Measurements from ENCODE around the gene COL6A2.

The COL6A2 gene

DNA sequence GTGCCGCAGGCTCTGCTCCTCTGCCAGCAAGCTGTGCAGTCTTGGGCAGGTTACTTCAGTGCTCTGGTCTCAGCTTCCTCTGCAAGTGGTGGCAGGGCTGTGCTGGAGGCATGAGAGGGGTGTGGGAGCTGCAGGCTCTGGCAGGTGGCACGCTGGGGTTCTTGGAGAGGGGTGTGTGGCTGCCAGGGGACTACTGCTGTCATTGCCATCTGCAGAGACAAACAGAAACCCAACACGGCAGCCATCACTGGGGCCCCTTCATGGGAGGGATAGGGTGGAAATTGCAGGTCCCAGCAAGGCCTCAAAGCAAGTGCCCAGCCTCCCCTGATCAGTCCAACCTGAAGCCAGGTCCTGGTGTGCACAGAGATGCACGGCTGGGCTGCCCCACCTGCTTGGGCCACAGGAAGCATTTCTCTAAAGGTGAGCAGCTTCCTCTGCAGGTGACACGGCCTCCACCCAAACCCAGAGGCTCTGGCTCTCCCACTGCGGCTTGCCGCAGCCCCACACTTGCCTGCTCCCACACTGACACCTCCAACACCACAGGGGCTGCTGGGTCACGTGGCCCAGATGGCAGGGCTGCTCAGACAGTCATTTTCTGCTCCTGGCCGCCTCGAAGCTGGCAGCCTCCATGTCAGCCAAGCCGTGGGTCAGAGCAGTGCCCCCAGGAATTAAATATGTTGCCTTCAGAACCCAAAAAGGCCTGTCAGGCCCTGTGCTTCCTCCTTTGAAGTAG lies 4.1 kb upstream of the COL6A2 start:
- Histone ChIP-seq H3K4me1 (ENCODE audit: control insufficient read depth in 5 of 5, insufficient read depth in 5 of 5, low read length in 5 of 5) (peaks cover 4 to 40% (median 26%) of the 10 kb centered on the region in 5 donors), H3K4me3 (ENCODE audit: low read depth in 1 of 5, low read length in 5 of 5) (no peak overlapping the region), H3K27ac (ENCODE audit: low read depth, low read length) (no peak overlapping the region), H3K36me3 (ENCODE audit: control insufficient read depth in 5 of 5, insufficient read depth in 5 of 5, low read length in 5 of 5) (no peaks in the 10 kb centered on the region), H3K9ac (ENCODE audit: low read length in 5 of 5) (no peak overlapping the region), H3K9me3 (ENCODE audit: control insufficient read depth in 5 of 5, low read length in 5 of 5) (no peaks in the 10 kb centered on the region), H3K27me3 (ENCODE audit: control insufficient read depth in 5 of 5, insufficient read depth in 4 of 5, low read length in 5 of 5) (peaks cover 0 to 12% (median 0%) of the 10 kb centered on the region in 5 donors)

GRCh38 chr21:46094401-46095082 lies 3.4 kb upstream of the COL6A2 start:
- Histone ChIP-seq H3K9ac (ENCODE audit: low read length in 5 of 5) (no peak overlapping the region), H3K4me1 (ENCODE audit: control insufficient read depth in 5 of 5, insufficient read depth in 5 of 5, low read length in 5 of 5) (peaks cover 4 to 44% (median 29%) of the 10 kb centered on the region in 5 donors), H3K9me3 (ENCODE audit: control insufficient read depth in 5 of 5, low read length in 5 of 5) (no peaks in the 10 kb centered on the region), H3K27ac (ENCODE audit: low read depth, low read length) (no peak overlapping the region), H3K27me3 (ENCODE audit: control insufficient read depth in 5 of 5, insufficient read depth in 4 of 5, low read length in 5 of 5) (peaks cover 0 to 15% (median 0%) of the 10 kb centered on the region in 5 donors), H3K4me3 (ENCODE audit: low read depth in 1 of 5, low read length in 5 of 5) (no peak overlapping the region), H3K36me3 (ENCODE audit: control insufficient read depth in 5 of 5, insufficient read depth in 5 of 5, low read length in 5 of 5) (no peaks in the 10 kb centered on the region)

GRCh38 chr21:46095083-46095719 lies 2.7 kb upstream of the COL6A2 start:
- no peak overlapping the region for H3K4me3 ChIP-seq (ENCODE audit: low read depth in 1 of 5, low read length in 5 of 5)
- H3K36me3 ChIP-seq (ENCODE audit: control insufficient read depth in 5 of 5, insufficient read depth in 5 of 5, low read length in 5 of 5) = no peaks in the 10 kb centered on the region
- no peak overlapping the region for H3K27ac ChIP-seq (ENCODE audit: low read depth, low read length)
- H3K4me1 ChIP-seq (ENCODE audit: control insufficient read depth in 5 of 5, insufficient read depth in 5 of 5, low read length in 5 of 5) = peaks cover 4 to 47% (median 31%) of the 10 kb centered on the region in 5 donors
- no peaks in the 10 kb centered on the region for H3K9me3 ChIP-seq (ENCODE audit: control insufficient read depth in 5 of 5, low read length in 5 of 5)
- H3K9ac ChIP-seq (ENCODE audit: low read length in 5 of 5) = no peak overlapping the region
- H3K27me3 ChIP-seq (ENCODE audit: control insufficient read depth in 5 of 5, insufficient read depth in 4 of 5, low read length in 5 of 5) = peaks cover 0 to 19% (median 0%) of the 10 kb centered on the region in 5 donors

DNA sequence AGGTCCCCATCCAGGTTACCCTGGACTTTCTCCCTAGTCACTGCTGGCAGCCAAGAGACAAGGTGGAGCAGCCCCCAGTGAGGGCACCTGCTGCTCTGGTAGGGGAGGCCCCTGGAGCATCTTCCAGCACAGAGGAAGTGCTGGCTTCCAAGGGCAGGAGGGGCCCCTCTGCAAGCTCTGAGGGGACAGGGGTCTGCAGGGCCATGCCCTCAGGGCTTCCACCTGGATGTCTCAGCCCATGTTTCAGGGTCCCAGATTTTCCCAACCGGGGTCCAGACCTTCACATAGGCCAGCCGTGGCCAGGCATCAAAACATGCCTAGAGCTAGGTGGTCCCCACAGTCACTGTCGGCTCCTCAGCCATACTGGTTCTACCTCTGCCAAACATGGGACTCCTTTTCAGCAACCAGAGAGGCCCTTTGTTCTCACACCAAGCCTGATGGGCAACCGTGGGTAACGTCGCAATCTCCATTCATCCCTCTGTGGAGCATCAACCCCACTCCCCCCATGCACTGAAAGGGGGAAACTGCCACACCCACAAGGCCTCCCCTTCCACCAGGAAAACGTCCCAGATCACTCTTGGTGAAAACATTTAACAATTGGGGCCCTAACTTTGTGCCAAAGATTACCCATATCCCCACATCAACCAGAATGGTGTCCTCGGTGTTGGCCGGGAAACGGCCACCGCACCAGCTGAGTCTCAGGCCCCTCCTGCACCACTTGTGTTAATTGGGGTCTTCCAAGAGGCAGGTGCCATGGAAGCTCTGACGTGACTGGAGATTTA lies 1.9 kb upstream of the COL6A2 start:
- no peak overlapping the region for H3K9ac ChIP-seq (ENCODE audit: low read length in 5 of 5)
- H3K27ac ChIP-seq (ENCODE audit: low read depth, low read length) = peak overlapping the region; percentile 30
- H3K4me3 ChIP-seq (ENCODE audit: low read depth in 1 of 5, low read length in 5 of 5) = no peak overlapping the region
- H3K27me3 ChIP-seq (ENCODE audit: control insufficient read depth in 5 of 5, insufficient read depth in 4 of 5, low read length in 5 of 5) = peaks cover 0 to 26% (median 0%) of the 10 kb centered on the region in 5 donors
- H3K9me3 ChIP-seq (ENCODE audit: control insufficient read depth in 5 of 5, low read length in 5 of 5) = no peaks in the 10 kb centered on the region
- peaks cover 4 to 51% (median 34%) of the 10 kb centered on the region in 5 donors for H3K4me1 ChIP-seq (ENCODE audit: control insufficient read depth in 5 of 5, insufficient read depth in 5 of 5, low read length in 5 of 5)
- H3K36me3 ChIP-seq (ENCODE audit: control insufficient read depth in 5 of 5, insufficient read depth in 5 of 5, low read length in 5 of 5) = no peaks in the 10 kb centered on the region

DNA sequence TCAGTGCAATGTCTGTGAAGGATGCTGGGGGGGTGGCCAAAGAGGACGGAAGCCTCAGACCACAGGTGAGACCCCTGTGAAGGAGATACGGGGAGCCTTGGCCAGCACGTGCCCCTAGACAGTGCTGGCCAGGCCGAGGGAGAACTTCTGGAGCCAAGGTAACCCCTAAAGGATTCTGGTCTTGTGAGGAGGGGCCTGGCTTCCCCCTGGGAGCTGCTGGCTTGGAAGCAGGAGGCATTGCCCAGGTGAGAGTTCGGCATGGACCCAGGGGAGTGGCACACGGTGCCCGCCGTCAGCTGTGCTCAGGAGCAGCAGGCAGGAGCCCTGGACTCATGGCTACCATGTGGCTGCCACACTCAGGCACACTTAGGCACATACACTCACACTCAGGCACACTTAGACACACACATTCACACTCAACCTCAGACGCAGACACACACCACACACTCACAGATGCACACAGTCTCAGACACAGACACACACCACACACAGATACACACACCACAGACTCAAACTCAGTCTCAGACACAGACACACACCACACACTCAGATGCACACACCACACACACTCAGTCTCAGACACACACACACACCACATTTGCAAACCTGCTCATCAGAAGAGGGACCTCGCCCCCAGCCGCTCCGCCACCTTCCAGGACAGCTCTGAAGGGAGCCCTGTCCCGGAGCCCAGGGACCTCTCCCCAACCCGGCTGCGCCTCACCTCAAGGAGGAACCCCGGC lies 1.1 kb upstream of the COL6A2 start:
- Histone ChIP-seq H3K27me3 (ENCODE audit: control insufficient read depth in 5 of 5, insufficient read depth in 4 of 5, low read length in 5 of 5) (peaks cover 0 to 26% (median 0%) of the 10 kb centered on the region in 5 donors), H3K9ac (ENCODE audit: low read length in 5 of 5) (peak overlapping the region in 3 of 5 donors; percentile 44 to 56 (median 44)), H3K27ac (ENCODE audit: low read depth, low read length) (peak overlapping the region; percentile 30), H3K4me3 (ENCODE audit: low read depth in 1 of 5, low read length in 5 of 5) (peak overlapping the region in 3 of 5 donors; percentile 22 to 70 (median 40)), H3K9me3 (ENCODE audit: control insufficient read depth in 5 of 5, low read length in 5 of 5) (no peaks in the 10 kb centered on the region), H3K36me3 (ENCODE audit: control insufficient read depth in 5 of 5, insufficient read depth in 5 of 5, low read length in 5 of 5) (no peaks in the 10 kb centered on the region), H3K4me1 (ENCODE audit: control insufficient read depth in 5 of 5, insufficient read depth in 5 of 5, low read length in 5 of 5) (peaks cover 4 to 54% (median 34%) of the 10 kb centered on the region in 5 donors)

- Histone ChIP-seq H3K9me3 (ENCODE audit: control insufficient read depth in 5 of 5, low read length in 5 of 5) (peaks cover 0 to 8% (median 6%) of the 10 kb centered on the region in 5 donors), H3K27ac (ENCODE audit: low read depth, low read length) (peak overlapping the region; percentile 37), H3K36me3 (ENCODE audit: control insufficient read depth in 5 of 5, insufficient read depth in 5 of 5, low read length in 5 of 5) (no peaks in the 10 kb centered on the region), H3K4me1 (ENCODE audit: control insufficient read depth in 5 of 5, insufficient read depth in 5 of 5, low read length in 5 of 5) (peaks cover 0 to 37% (median 28%) of the 10 kb centered on the region in 5 donors), H3K27me3 (ENCODE audit: control insufficient read depth in 5 of 5, insufficient read depth in 4 of 5, low read length in 5 of 5) (peaks cover 0 to 26% (median 0%) of the 10 kb centered on the region in 5 donors), H3K9ac (ENCODE audit: low read length in 5 of 5) (peak overlapping the region in 4 of 5 donors; percentile 41 to 78 (median 63)), H3K4me3 (ENCODE audit: low read depth in 1 of 5, low read length in 5 of 5) (peak overlapping the region; percentile 50 to 70 (median 61))
Observed at GRCh38 chr21:46098303-46099141, 610 bp downstream of the COL6A2 start.

GRCh38 chr21:46099476-46099875 lies 1.6 kb downstream of the COL6A2 start:
- H3K9me3 ChIP-seq (ENCODE audit: control insufficient read depth in 5 of 5, low read length in 5 of 5) = peaks cover 0 to 8% (median 7%) of the 10 kb centered on the region in 5 donors
- H3K4me3 ChIP-seq (ENCODE audit: low read depth in 1 of 5, low read length in 5 of 5) = peak overlapping the region; percentile 33 to 64 (median 55)
- peak overlapping the region; percentile 30 for H3K27ac ChIP-seq (ENCODE audit: low read depth, low read length)
- no peaks in the 10 kb centered on the region for H3K36me3 ChIP-seq (ENCODE audit: control insufficient read depth in 5 of 5, insufficient read depth in 5 of 5, low read length in 5 of 5)
- peak overlapping the region in 1 of 5 donors; percentile 21 for H3K9ac ChIP-seq (ENCODE audit: low read length in 5 of 5)
- H3K4me1 ChIP-seq (ENCODE audit: control insufficient read depth in 5 of 5, insufficient read depth in 5 of 5, low read length in 5 of 5) = peaks cover 0 to 39% (median 28%) of the 10 kb centered on the region in 5 donors
- peaks cover 0 to 26% (median 0%) of the 10 kb centered on the region in 5 donors for H3K27me3 ChIP-seq (ENCODE audit: control insufficient read depth in 5 of 5, insufficient read depth in 4 of 5, low read length in 5 of 5)

DNA sequence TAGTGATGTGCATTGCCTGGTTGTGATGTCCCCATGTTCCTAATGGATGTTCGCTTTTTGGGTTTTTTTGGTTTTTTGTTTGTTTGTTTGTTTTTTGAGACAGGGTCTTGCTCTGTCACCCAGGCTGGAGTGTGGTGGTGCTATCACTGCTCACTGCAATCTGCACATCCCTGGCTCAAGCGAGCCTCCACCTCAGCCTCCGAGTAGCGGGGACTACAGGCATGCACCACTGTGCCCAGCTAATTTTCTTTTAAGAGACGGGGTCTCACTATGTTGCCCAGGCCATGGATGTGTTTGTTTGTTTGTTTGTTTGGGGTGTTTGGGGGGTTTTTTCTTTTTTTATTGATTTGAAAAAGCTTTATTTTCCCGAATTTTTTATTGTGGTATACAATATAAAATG lies 2.1 kb downstream of the COL6A2 start:
- Histone ChIP-seq H3K4me3 (ENCODE audit: low read depth in 1 of 5, low read length in 5 of 5) (peak overlapping the region; percentile 33 to 64 (median 55)), H3K27ac (ENCODE audit: low read depth, low read length) (peak overlapping the region; percentile 30), H3K9ac (ENCODE audit: low read length in 5 of 5) (no peak overlapping the region), H3K9me3 (ENCODE audit: control insufficient read depth in 5 of 5, low read length in 5 of 5) (peaks cover 0 to 8% (median 7%) of the 10 kb centered on the region in 5 donors), H3K4me1 (ENCODE audit: control insufficient read depth in 5 of 5, insufficient read depth in 5 of 5, low read length in 5 of 5) (peaks cover 0 to 39% (median 27%) of the 10 kb centered on the region in 5 donors), H3K36me3 (ENCODE audit: control insufficient read depth in 5 of 5, insufficient read depth in 5 of 5, low read length in 5 of 5) (no peaks in the 10 kb centered on the region), H3K27me3 (ENCODE audit: control insufficient read depth in 5 of 5, insufficient read depth in 4 of 5, low read length in 5 of 5) (peaks cover 0 to 26% (median 0%) of the 10 kb centered on the region in 5 donors)
